Right lobe of liver (tissue), 4 donors: ENCODE results near the gene FADS2.

Experiments
- POLR2A ChIP-seq: fragments of 450-650 bp; IDR thresholded peaks from one replicate; pipeline ENCODE4 v1.6.1; 2017; ENCODE audit warnings: antibody characterized with exemption, mild to moderate bottlenecking
- TF ChIP-seq, protein P1 (sequence below), 4 donors: fragments of 200-600 bp in 3 of 4; fragments of 450-650 bp in 1 of 4; IDR thresholded peaks; one replicate each; pipeline versions ENCODE4 v1.5.1 to v1.8.0; 2016 to 2022; ENCODE audit warnings: antibody characterized with exemption in 4 of 4, mild to moderate bottlenecking in 2 of 4
- donor health status: DM: no; HTN: no; CAD: no.
- donor health status: DM: no; HTN: no; CAD: no.
- donor health status: DM: no; HTN: yes; CAD: no.

DNA sequence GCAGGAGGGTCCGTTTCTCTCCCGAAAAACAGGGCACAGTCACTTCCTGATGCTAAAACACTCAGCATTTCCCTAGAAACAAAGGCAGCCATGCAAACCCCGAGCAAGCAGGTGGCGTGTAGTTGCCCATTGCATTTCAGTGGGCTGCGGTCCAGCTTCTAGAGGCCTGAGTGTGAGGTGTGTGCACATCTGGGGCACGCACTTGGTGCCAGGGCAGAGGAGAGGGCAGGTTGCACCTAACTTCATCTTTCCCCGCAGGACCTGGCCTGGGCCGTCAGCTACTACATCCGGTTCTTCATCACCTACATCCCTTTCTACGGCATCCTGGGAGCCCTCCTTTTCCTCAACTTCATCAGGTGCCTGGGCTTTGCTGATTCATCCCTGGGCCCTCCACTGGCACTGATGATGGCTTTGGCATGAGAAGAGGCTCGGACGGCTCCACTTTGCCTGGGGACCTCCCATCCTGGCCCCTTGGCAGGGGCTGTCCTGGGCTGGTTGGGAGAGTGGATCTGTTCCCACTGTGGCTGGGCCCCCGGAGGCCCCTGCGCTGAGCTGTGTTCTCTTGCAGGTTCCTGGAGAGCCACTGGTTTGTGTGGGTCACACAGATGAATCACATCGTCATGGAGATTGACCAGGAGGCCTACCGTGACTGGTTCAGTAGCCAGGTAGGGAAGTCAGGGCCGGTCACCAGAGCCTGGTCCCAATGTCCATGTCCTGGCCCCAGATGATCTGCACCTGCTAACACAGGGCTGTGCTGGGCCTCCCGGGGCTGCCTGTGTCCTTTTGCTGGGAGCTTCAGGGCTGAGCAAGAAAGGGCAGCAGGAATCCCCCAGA is 34.8 kb downstream of the FADS2 start:
- TF ChIP-seq, protein P1, sequence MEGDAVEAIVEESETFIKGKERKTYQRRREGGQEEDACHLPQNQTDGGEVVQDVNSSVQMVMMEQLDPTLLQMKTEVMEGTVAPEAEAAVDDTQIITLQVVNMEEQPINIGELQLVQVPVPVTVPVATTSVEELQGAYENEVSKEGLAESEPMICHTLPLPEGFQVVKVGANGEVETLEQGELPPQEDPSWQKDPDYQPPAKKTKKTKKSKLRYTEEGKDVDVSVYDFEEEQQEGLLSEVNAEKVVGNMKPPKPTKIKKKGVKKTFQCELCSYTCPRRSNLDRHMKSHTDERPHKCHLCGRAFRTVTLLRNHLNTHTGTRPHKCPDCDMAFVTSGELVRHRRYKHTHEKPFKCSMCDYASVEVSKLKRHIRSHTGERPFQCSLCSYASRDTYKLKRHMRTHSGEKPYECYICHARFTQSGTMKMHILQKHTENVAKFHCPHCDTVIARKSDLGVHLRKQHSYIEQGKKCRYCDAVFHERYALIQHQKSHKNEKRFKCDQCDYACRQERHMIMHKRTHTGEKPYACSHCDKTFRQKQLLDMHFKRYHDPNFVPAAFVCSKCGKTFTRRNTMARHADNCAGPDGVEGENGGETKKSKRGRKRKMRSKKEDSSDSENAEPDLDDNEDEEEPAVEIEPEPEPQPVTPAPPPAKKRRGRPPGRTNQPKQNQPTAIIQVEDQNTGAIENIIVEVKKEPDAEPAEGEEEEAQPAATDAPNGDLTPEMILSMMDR (IDR thresholded peaks at IDR 0.05): no peak
- no peak for TF ChIP-seq POLR2A
